VCaP (cell line): ENCODE results near the gene SMIM45.

ENCODE experiments used
- H3K27ac ChIP-seq: fragments of 450-650 bp; 2 replicates; pipeline ENCODE4 v1.5.1; 2017
- TF ChIP-seq, protein P1 (sequence below): fragments of 450-650 bp; conservative IDR thresholded peaks from 2 replicates; pipeline ENCODE4 v1.5.1; 2017; ENCODE audit warnings: mild to moderate bottlenecking, moderate library complexity

Gene SMIM45

DNA sequence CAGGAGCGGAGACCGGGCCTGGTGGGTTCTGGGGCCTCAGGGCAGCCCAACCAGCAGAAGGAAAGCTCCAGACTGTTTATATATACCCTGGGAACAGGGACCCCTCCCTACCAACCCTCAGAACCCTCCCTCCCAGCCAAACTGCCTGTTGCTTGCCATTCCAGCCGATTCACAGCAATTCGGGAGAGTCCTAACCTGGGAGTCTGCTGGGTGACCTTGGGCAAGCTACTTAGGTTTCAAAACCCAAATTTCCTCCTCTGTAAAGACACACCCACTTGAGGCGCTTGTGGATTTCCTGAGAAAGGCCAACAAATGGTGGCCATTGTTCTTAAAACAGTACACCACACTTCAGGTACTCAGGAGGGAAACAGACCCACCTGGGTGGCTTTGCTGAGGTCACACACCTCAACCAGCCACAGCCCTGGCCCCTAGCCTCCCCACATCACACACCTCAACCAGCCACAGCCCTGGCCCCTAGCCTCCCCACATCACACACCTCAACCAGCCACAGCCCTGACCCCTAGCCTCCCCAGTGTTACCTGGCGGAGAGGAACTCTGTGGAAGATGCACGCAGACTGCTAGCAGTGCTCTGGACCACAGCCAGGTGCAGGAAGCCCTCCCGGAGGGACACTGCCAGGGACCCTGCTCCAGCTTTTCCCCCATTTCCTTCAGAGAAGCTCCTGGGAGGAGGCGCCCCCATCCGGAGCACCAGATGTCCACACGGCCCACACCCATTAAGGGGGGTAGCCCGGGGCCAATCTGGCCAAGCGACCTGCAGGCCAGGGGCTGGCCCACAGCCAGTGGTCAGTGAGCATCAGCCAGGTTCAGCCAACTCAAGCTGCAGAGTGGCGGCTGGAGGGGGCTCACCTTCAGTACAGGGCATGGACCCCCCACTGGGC lies 43.3 kb upstream of the SMIM45 start:
- no peak overlapping the region for H3K27ac ChIP-seq

DNA sequence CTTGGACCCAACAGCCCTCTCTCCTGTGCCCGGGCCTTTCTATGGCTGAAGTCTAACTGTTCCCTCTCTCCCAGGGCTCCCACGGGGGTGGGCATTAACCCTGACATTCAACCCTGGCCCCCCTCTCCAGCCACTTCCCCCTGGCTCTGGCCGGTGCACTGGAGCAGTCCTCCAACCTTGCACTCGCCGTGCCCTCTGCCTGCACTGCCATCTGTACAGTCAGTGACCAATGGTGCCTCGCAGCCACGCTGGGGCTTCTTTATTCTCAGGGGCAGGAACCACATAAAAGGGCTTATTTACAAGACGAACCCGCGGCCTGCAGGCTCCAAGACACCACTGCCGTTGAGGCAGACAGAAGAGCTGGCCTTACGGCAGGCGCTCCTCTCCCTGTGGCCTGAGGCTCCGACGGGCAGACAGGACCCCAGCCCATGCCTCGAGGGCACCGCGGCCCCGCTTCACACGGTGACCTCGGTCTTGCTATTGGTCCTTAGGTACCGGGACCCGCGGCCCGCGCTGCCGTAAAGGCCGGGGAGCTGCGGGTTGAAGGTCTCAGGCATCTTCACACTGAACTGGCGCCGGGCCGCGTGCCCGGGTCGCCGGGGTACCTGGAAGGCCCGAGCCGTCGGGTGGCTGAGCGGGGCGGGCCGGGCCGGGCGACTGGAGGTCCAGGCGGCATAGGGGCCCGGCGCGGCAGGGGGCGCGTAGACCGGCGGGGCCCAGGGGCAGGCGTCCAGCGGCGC lies 42.5 kb upstream of the SMIM45 start:
- TF ChIP-seq, protein P1, sequence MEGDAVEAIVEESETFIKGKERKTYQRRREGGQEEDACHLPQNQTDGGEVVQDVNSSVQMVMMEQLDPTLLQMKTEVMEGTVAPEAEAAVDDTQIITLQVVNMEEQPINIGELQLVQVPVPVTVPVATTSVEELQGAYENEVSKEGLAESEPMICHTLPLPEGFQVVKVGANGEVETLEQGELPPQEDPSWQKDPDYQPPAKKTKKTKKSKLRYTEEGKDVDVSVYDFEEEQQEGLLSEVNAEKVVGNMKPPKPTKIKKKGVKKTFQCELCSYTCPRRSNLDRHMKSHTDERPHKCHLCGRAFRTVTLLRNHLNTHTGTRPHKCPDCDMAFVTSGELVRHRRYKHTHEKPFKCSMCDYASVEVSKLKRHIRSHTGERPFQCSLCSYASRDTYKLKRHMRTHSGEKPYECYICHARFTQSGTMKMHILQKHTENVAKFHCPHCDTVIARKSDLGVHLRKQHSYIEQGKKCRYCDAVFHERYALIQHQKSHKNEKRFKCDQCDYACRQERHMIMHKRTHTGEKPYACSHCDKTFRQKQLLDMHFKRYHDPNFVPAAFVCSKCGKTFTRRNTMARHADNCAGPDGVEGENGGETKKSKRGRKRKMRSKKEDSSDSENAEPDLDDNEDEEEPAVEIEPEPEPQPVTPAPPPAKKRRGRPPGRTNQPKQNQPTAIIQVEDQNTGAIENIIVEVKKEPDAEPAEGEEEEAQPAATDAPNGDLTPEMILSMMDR = no peak
- H3K27ac ChIP-seq = no peak overlapping the region

More for the DNA sequence above, 43.3 kb upstream of the SMIM45 start:
- TF ChIP-seq, protein P1 = no peak

DNA sequence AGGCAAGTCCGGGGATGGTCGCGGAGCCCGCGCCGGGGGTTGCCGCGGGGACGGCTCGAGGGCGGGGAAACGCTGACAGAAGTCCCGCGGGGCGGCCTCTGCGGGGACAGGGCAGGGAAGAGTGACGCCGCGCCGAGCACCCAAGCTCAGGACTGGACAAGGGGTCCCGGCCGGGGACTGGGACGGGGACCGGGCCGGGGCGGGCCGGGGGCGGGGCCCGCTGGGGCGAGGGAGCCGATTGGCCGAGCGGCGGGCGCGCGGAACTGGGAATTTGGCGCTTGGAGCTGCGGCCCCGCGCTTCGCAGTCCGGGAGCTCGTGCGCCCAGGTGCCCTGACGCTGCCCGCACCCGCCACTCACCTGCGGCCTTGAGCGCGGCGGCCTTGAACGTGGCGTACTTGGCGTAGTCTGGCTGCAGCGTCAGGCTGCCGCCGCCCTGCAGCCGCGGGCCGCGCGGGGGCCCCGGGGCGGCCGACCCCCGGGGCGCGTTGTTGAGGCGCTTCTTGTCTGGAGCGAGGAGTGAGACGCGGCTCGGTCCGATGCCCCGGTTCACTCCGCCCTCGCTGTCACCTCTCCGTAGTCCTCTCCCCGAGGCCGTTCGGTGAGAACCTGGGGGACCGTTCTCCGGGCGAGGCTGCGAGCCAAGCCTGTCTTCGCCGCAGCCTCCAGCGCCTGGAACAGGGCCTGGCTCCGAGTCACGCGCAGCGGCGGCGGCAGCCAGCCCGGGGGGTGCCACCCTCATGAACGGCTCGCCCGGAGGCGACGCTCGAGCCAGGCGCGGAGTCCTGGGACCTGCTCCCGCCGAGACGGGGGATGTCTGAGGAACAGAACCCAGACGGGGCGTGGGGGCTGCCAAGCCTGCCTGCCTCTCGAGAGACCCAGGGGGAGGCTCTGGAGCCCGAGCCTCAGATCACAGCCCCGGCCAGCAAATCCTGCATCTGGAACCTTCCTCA lies 41.6 kb upstream of the SMIM45 start:
- TF ChIP-seq, protein P1 = no peak
- H3K27ac ChIP-seq = no peak overlapping the region

DNA sequence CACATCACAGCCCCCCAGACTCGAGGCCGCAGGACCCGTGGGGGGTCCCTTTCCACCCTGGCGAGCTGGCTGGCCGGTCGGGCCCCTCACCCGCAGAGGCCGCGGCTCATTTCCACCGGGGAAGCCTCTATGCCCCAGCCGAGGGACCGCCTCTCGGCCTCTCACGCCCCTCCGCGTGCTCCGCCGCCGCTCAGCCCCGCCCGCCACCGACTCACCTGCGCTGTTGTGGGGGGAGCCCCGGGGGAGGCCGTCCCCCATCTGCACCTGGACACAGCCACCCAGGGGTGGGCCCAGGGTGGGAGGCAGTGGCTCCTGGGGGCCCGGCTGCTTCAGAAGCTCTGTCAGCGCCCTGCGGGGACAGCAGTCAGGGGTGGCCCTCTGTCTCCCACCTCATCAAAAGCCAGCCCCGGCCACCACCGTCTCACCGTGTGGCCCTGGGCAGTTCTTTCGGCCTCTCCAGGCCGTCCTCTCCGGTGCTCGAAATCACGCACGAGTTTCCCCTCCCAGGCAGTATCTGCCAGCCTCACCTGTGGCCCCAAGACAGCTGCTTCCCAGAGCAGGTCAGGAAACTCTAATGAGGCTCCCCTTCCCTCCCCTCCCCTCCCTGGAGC lies 40.8 kb upstream of the SMIM45 start:
- H3K27ac ChIP-seq = no peak overlapping the region
- TF ChIP-seq, protein P1 = no peak

DNA sequence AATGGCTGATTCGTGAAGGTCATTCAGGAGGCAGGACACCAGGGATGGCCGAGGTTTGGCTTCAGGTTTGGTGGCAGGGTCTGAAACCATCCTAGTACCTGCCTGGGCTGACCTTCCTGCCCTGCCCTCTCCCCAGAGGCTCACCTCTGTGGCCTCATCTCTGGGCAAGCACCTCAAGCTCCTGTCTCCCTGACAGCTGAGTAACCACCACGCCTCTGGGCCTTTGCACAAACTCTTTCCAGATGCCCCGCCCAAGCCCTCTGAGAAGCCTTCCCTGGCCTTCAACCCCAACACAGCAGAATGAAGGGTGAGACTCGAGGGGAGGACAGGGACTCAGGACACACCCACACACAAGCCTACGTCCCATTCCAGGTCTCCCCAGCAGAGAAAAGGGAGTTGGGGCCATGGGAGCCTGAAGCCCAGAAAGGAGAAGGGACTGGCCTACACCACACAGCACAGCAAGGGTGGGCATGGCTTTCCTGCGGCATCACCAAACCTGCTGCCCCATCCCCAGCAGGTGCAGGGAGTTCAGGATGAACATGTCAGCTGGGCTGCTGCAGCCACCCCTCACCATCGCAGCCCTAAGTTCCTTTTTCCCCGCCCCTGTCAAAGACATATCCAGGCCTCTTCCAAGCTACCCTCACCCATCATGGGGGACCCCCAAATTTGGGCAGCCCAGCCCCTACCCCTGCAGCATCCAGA lies 39.5 kb upstream of the SMIM45 start:
- TF ChIP-seq, protein P1 = no peak
- no peak overlapping the region for H3K27ac ChIP-seq

DNA sequence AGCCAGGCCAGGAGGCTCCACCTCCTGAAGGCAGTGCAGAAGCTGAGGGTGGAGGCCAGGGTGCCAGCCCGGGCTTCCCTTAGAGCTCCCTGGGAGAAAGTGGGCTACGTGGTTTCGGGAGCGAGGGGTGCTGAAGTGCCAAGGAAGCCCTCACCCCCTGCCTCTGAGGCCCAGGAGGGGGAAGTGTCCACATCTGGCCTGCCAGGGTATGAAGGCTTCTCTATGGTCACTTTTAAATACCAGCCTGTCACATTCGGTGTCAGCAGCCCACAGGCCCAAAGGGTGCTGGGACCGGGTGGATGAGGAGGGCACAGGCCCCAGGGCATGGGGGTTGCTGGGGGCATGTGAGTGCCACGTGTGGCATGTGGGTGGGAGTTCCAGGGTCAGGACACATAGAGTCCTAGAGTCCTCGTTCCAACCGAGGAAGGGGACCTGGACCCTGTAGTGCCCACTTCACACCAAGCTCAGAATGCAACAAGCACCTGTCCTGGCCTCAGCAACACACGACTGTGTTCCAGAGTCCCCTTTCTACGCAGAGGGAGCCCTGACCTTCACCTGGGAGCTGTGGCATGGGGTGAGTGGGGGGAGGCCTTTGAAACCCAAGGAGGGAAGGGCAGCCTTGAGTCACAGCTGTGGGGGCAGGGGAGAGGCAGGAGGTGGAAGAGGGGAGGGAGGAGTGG lies 38.8 kb upstream of the SMIM45 start:
- H3K27ac ChIP-seq = no peak overlapping the region
- TF ChIP-seq, protein P1 = no peak
